CD4-positive, alpha-beta T cell treated with Interleukin-6 for 4 hours (primary cell): ENCODE data around the gene POU2AF1.

Source experiments
- DNase-seq: peaks from one replicate; pipeline ENCODE4 v3.0.0-alpha.2; 2020; ENCODE audit warnings: mixed read lengths

POU2AF1 gene

GRCh38 chr11:111384494-111384893, 5.4 kb upstream of the POU2AF1 start:
- no peak for DNase-seq

GRCh38 chr11:111382451-111382850, 3.4 kb upstream of the POU2AF1 start:
- DNase-seq: no peak

DNA sequence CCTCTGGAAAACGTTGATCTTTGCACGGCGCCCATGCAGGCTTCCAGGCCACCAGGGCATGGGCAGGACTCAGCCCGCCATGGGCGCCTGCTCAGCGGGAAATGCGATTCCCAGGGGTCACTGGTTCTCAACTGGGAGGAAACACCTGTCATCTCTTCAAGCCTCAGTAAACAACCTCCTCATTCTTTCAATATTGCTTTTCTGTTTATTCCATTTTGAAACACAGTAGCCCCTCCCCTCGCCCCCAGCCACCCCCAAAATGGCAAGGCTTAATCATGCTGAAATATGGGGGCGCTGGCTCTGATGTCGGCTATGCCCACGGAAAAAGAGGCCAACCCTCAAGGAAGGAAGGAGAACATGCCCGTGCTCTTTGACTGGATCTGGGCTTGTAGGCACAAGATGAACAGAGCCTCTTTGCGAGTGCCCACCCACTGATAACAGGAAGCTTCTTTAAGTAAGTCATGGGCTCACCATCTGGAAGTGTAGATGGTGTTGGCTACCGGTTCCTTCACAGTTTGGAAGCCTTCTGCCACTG, 594 bp upstream of the POU2AF1 start:
- no peak for DNase-seq

DNA sequence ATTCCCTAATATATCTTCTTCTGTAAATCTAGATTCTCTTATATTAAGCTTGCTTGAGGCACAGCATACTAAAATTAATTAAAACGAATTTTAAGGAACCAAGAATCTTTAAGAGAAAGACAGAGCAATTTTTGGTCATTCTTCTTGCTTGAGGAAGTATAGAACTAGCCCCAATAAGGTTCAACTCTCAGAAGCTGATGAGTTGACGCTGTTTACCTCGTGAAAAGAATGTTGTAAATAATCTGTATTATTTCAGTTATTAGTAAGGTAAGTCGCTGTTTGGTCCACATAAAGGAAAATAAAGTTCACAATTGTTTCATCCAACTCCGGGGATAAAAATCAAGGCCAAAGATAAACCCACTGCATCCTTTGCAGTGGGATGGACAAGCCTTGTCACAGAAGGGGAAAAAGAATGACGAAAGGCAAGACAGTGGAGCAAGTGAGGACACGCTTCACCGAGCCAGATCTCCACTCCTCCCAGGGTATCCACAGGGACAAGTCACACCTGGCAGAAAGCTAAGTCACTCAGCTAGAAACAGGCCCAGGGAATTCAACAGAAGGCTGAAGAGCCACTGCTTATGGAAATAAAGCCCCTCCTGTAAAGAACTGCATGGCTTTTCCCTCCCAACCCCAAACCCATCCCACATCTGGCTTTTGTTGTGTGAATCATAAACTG, 752 bp downstream of the POU2AF1 start:
- DNase-seq: no peak

GRCh38 chr11:111376181-111376871, 2.7 kb downstream of the POU2AF1 start:
- DNase-seq: no peak

- no peak for DNase-seq
These were observed 5.5 kb downstream of the POU2AF1 start for GRCh38 chr11:111373590-111373989.

DNA sequence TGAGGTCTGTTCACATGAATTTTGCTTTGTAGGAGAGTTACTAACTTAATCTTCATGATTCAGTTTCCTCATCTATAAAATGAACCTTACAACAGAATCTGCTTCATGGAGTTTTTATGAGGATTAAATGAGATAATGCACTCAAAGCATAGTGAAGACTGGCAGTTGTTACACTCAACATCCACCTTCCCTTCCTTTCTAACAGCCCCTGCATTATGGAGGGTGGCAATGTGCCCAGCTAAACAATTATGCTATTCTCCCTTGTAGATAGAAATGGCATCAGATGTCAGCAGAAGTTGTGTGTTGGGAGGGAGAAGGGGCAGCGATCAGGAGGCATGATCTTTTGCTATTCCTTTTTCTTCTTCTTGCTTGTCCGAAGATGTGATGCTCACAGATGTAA, 6.5 kb downstream of the POU2AF1 start:
- DNase-seq: no peak

- DNase-seq: no peak
These were observed 8.0 kb downstream of the POU2AF1 start for GRCh38 chr11:111370902-111371578.

- DNase-seq: no peak
These were observed 8.7 kb downstream of the POU2AF1 start for GRCh38 chr11:111370270-111370901.

- no peak for DNase-seq
These were observed 10.9 kb downstream of the POU2AF1 start for GRCh38 chr11:111368285-111368560.

DNA sequence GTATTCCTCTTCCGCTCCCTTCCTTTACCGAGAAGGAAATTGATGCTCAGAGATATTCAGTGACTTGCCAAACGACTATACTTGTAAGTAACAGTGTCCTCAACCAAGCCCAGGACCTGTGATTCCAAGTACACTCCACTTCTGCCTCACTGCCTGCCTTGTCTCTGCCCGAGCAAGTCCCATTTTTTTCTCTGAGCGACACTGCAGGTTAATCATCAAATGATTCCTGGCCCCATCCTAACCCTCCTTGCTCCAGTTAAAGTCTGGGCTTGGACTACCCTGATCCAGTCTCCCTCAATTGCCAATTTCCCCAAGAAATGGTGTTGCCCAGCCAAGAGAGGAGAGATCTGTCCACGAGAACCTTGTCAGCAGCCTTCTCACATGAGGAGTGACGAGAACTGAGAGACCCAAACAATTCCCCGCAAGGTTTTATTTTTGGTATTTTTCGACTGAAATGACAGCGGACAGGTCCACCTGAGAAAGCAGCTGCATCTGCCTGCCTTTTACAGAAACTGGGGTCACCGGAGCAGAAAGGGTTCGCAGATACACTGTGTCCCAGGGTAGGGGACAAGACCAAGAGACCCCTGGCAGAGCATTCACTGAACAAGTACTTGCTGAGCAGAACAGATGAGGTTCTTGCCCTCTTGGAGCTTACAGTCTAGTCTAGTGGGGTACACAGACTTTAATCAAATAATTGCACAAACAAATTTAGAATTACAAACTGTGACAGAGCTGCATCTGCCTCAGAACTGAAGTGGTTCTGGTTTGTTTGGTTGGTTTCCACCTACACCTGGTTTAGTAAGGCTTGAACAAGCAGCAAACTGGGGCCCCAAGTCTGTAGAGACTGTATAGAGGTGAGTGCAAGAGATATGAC, 11.4 kb downstream of the POU2AF1 start:
- no peak for DNase-seq

- no peak for DNase-seq
These were observed 12.3 kb downstream of the POU2AF1 start for GRCh38 chr11:111366560-111367410.

GRCh38 chr11:111365722-111366559, 13.1 kb downstream of the POU2AF1 start:
- no peak for DNase-seq

DNA sequence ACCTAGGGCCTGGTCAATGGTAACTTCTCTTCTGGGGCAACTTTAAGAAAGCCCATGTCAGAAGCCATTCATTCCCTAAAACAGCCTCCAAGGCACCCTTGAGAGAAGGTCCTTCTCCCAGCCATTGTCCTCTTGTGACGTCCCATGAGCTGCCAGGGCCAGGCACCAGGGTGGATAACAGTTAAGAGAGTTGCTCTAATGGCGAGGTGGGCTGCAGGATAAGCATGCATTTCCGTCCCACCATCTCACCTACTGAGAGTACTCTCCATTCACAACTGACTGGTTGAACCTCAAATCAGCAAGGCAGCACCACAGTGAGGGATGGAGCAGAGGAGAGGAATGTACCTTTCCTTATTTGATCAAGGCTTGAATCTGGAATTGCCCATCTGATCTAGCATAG, 14.6 kb downstream of the POU2AF1 start:
- DNase-seq: no peak

DNA sequence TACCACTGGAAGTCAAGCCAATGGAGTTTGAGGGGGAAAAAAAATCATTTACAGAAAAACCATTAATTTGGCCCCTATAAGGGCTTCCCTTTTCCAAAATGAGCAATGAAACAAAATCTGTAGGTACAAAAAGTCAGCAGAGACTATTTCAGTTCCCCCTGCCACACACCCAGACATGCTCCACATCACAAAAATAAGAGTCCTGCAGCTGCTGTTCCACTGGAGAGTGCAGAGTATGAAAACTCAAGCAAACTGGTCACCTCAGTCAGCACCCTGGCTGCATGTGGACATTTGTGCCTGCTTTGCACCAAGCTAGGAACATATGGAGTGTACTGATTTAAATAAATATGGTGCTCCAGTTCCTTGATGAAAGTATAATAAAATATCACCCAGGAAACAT, 15.1 kb downstream of the POU2AF1 start:
- DNase-seq: no peak

DNA sequence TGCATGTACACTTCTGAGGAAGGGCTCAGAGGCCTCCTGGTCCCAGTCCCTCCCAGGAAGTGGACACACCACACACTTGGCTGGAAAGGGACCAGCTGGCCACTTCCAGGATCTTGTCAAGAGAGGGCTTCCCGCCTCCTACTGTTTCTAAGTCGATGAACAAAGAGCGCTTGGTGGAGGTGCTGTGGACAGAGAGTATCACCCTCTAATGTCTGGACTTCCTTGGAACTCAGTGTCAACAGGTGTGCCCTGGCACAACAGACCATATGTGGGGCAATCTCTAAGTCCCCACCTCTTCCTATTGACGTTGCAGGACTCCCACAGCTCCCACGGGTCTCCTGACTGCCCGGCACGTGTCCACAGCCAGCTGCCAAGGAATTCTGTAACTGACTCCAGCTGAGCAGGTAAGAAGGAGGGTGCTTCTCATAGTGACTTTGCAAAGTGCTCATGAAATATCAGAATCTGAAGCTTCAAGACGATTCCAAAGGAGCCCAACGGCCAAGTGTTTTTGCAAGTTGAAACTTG, 16.1 kb downstream of the POU2AF1 start:
- DNase-seq: no peak

GRCh38 chr11:111361874-111362273, 17.2 kb downstream of the POU2AF1 start:
- no peak for DNase-seq

DNA sequence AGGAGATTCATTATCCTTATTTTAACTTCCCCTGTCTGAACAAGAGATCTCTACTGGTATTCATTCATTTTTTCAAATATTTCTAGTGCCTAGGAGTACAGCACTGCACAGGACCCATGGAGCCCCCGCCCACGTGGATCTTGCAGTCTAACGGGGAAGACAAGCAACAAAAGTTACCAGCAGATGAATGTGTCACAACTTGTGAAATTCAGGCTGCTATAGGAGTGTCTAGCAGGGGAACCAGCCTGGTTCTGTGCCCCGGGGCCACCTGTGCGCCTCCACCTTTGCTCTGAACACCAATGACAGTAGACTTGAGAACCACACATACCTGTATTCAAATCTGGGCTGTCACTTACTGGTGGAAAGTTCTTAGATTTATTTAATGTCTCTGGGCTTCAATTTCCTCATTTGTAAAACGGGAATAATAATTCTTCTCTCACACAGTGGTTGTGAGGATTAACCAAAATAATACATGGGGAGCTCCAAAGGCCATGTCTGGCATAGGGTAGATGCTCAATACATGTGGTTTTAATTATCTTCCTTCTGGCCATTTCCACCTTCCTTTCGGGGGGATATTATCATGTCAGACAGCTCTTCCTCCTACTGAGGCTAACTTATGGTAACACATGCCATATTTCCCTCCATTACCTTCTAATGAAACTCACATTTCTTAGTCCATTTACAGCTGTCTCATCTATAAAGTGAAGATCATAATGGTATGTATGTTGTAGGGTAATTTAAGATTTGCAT, 17.8 kb downstream of the POU2AF1 start:
- no peak for DNase-seq
